ENCODE measurements around the gene CWC15.
"Not testable (repeated sequence)": the region's sequence is repeated elsewhere in the genome, so short reads cannot be mapped to it uniquely, and the experiment has no call there.

Gene CWC15

DNA sequence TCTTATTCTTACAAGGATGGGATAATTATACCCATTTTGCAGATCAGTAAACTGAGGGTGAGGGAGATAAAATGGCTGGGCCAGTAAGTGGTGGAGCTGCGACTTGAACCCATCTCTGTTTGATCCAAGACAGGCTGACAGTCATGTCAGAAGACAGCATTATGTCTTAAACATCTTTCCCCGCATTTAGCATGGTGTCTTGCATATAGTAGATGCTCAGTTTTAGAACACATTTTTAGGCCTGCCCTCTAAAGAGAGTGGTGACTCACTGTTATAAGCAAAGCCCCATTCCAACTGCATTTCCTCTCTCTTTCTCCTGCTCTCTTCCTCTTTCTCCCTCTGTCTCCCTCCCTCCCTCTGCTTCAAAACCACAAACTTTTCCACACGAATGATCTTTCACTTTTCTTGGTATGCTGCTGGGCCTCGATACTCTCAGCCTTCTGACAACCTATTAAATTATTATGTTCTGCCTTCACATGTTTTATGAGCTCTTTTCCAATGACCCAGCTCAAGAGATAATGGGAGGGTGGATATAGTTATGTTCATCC, 25.2 kb downstream of the CWC15 start:
- no peak for DNase-seq

DNA sequence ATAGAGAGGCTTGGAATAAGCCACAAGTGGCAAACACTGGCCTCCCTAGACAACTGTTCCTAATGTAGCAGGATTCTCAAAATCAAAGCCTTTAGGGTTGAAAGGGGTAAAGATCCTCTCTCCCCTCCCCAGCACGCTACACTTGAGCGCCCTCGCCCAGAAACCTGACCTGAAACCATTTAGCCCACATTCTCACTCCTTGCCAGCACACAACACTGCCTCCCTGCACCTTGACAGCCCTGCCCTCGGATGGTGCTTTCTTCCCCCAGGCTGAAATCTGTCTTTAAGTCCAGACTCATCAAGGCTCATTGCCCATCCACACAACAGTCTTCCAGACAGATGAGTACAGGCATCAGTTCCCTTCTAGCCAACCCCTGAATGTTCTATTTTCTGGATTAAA, 26.5 kb downstream of the CWC15 start:
- DNase-seq: no peak

DNA sequence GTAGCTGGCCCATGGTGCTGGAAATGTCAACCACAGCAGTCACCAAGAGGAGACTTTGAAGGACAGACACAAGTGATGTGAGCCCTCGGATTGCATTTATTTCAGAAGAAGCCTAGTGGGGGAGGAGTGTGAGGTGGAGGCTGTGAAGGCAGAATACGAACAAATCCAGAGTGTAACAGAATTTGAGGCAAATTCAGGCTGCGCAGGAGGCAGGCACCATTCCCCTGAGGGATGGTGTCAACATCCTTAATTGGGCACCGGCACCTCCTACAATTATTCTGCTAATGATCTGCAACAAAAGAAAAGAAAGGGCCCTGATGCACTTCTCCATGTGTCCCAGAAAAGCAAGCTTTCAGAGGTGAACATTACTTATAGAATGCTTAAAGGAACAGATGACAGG, 32.2 kb downstream of the CWC15 start:
- no peak for DNase-seq

DNA sequence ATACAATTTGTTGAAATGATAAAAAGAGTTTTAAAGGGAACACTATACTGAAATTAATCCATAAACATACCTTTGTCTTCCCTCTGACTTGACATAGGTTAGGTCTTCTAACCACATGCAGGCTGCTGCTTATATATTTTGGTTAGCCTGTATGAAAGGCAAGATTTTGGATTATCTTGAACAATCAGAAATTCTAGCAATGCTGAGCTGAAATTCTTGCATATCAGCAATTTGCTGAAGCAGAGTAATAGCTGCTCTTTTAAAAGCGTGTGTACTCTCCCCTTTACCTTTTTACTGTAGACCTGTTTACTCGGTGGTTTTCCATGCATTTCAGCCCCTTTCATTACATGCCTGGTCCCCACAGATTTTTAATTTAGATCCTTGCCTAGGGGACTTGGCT, 34.0 kb downstream of the CWC15 start:
- no peak for DNase-seq

DNA sequence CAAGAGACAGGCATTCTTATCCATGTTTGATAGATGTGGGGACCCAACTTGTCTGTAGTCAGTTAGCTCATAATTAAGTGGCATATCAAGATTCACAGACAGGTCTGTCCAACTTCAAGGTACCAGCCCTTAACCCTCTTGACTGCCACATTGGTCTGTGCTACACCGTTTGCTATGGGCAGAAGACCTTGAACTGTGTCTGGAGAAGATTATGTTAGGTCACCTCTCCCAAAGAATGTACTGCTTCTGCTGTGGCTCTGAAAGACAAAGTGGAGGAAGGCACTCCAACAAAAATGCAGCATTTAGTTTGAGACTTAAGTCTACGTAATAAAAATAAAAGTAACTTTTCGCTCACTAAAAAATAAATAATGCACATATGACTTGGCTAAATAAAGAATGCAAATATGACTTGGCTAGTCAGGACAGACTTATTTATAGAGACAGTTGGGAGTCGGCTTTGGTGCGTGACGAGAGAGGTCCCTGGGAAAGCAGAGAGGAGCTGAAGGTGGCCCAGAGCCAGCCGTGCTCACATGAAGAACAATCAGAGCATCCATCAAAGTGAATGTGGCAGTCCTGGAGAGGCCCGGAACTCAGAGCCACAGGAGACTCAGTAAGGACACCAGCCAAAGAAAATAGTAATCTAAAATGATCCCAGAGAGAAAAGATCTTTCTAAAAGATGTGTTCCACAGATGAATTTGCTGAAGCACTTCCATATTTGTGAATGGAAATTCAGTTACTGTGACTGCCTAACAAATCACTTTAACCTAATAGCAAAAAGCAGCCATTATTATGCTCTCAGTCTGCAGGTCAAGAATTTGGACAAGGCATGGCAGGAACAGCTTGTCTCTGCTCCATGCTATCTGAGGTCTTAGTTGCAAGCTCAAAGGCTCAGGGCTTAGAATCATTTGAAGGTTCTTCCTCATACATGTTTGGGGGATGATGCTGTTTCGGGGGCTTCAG, 35.0 kb downstream of the CWC15 start:
- DNase-seq: no peak

DNA sequence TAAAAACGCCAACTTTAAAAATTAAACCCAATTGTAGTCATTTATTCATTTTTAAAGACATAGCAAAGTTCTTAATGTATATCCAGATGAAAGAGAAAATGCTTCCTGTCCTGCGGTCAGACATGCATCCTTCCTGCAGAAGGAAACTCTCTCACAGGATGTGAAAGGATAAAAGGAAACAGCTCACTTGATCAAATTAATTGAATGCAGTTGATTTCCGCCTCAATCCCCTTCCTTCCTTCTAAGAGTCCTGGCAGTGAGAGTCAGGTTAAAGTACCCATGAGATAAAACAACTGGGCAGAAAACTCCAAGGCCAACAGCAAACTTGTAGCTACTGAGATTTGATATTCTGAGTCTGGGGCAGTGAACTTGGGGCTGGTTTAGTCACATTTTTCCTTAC, 38.5 kb downstream of the CWC15 start:
- DNase-seq: peak in 1 of 2 donors; percentile 33

DNA sequence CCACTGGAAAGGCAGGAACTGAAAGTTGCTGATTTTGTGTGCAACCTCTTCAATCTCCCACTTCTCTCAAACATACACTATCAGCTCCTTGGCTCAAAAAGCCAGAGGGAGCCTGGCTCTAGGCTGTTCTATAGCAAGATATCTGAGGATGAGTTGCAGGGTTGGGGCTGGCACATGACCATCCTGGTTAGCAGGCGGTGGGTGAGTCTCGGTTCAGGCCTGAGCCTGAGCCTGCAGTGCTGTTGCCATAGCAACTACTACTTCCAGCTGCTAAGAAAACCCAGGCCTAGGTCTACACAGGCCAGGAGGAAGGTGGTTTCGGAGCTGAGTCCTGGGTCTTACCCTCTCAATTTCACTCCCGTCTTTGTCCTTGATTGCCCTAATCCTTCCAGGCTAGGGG, 39.0 kb downstream of the CWC15 start:
- DNase-seq: peak in 1 of 2 donors; percentile 9

DNA sequence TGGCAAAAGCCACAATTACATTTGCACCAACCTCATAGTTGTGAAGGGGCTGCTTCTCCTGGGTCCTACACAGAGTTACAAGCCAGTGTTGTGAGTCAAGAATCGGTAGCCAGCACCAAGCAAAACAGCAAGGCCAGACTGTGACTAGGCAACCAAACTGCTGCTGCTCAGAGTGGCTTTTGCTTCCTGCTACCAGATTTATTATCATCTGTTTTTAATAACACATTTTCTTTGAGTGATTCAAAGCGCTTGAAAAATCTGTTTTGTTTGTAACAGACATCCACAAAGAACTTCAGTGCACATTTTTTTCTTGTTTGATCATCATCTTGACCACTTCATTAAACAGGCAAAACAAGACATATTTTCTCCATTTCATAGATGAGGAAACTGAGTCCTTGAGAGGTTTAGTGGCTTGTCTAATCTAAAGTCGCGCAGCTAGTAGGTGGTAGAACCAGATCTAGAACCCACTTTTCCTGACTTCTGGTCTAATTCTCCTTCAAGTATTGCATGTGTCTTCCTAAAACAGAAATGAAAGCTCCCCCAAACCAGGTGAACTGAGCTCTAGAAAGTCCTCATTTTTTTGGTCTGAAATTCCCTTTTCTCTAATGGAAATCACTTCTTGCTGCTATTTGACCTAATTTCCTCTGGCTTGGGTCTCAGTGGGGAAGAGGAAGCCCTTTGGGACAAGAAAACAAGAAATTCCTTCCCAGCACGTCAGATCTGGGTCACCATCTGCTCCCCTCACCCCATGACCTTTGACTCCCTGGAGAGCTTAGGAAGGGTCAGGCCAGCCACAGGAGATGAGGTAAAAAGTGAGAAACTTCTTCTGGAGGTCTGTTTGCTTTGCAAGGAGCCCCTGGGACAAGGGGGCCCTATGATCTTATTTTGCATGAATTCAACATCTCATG, 39.9 kb downstream of the CWC15 start:
- no peak for DNase-seq

DNA sequence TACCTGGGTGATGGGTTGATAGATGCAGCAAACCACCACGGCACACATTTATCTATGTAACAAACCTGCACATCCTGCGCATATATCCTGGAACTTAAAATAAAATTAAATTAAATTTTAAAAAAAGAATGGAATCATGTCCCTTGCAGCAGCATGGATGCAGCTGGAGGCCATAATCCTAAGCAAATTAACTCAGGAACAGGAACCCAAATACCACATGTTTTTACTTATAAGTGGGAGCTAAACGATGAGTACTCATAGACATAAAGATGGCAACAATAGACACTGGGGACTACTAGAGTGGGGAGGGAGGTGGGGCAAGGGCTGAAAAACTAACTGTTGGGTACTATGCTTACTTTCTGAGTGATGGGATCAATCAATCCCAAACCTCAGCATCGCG, 40.9 kb downstream of the CWC15 start:
- no peak for DNase-seq

DNA sequence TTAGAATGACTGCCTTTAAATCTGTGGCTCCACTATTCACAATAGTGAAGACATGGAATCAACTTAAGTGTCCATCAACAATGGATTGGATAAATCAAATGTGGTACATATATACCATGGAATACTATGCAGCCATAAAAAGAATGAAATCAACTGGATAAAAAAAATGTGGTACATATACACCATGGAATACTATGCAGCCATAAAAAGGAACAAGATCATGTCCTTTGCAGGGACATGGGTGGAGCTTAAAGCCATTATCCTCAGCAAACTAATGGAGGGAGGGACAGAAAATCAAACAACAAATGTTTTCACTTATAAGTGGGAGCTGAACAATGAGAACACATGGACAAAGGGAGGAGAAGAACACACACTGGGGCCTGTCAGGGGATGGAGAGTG, 41.3 kb downstream of the CWC15 start:
- not testable (repeated sequence) for DNase-seq

DNA sequence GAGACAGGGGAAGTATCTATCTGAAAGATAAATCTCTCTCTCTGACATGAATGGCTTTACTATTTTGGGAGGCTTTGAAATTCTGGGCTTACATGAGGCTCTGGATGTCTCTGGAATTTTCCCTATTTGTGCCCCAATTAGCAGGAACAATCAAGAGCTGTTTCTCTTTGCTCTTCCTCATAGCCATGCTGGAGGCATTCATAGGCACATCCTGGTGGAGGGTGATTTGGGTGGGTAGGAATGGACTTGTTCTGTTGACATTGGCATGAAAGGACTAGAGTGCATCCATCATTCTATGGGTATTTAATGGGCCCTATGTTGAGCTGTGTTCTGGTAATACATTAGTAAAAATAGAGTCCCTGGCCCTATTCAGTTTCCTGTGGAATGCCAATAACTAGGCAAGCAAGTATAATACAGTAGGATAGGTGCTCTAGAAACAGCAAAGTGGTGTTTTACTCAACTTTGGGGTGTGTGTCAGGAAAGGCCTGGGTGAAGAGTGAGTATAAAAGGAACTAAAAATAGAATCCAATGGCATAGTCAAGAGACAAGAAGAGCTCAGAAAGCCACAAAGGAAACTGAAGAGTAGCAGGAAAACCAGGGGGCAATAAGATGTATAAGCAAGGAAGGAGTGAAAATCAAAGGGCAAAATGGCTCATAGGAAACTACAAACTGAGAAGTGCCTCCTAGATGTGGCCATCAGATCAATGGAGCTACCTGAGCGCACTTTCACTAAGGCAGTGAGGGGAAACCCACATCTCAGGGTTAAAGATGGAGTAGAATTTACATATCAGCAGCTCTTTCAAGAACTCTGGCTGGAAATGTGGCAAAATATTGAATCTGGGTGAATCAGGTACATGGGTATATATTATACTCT, 45.0 kb downstream of the CWC15 start:
- DNase-seq: no peak

DNA sequence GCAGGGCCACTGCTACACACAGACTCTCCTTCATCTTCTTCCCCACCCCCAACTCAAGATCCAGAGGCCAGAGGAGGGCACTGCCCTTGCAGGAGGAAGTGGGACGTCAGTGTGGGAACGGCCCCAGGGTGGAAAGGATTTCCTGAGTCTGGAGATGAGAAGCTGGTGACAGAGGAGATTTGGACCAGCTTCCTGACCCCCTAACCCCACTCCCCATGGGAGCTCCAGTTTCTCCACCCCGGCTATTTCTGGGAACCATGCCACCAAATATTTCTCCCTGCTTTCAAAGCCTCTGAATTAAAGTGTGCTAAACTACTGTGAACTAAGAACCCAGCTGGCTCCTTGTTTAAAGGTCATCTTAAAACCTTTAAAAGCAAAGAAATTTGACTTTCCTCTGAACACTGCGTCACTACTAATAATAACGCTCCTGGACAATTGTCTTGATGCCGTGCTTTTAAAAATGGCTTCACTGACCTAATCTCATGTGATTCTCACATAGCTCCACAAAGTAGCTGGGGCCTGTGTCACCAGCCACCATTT, 46.6 kb downstream of the CWC15 start:
- DNase-seq: no peak

DNA sequence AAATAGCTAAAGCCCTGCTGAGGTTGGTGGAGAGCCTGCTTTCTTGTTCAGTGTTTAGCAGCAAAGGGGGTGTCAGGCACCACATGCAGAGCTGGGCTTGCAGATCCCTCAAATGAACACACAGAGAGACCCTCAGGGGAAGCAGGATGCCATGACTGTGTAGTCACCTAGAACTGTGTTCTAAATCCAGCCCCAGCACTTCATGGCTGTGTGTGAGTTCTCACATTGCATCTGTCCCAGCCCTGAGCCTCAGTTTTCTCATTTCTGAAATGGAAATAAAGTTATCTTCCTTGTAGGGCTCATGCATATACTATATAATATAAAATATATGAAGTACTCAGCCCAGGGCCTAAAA, 47.1 kb downstream of the CWC15 start:
- no peak for DNase-seq

DNA sequence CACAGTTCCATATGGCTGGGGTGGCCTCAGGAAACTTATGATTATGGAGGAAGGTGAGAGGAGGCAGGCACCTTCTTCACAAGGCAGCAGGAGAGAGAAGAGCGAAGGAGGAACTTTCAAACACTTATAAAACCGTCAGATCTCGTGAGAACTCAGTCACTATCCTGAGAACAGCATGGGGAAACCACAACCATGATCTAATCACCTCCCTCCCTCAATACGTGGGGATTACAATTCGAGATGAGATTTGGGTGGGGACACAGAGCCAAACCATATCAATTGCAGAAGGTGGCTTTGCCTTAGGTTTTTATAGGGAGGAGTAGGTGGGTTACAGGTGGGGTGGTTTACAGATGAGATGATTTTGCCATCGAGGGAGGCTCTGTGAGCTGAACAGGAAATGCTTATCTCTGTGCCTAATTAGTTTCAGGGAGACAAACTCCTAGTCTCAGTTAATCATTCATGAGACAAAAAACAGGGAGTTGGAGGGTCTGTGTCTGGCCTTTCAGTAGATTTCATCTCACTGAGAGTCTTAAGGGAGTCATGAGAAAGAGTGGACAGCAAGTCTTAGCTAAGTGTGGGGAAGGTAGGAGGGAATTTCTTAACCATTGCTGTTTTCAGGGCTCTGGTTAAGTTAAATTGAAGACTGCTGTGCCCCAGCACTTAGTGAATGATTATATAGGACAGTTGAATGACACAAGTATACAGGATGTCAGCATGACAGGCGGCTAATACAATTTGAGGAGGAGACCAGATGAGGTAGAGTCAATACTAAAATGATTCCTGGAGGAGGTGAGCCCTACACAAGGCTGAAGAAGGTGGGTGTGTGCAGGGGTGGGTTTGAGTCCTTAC, 47.7 kb downstream of the CWC15 start:
- DNase-seq: peak in 1 of 2 donors; percentile 30

DNA sequence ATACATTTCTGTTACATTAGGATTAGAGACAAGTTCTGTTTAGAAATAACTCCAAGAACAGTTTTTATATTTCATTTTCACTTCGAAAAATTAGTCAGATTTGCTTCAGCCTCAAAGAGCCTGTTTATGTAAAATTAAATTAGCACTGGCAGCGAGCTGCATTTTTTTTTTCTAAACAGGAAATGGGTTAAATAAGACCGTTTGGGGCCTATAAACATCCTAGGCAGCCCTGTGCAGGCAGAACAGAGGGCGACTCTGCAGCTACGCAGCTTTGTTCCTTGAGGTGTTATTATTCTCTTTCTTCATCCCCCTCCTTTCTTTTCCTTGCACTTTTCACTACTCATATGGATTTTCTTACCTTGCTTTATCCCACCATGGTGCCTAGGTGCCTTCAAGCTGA, 48.7 kb downstream of the CWC15 start:
- peak in 1 of 2 donors; percentile 33 for DNase-seq

DNA sequence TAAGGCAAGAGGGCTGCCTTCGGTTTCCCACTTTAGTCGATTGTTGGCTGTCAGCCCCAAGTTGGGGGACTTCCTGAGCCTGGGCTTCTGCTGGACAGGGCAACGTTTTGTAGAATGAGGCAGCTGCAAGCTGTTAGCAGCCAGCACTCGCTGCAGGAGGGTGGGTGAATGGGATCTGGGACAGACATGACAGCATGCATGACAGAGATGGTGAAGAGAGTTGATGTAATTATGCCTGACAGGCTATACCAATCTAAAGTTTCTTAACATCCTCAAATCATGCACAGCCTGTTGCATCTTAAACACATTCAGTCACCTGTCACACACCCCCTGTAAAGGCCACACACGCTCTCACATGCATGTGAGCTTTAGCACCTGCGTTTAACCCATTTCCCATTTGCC, 49.2 kb downstream of the CWC15 start:
- no peak for DNase-seq

DNA sequence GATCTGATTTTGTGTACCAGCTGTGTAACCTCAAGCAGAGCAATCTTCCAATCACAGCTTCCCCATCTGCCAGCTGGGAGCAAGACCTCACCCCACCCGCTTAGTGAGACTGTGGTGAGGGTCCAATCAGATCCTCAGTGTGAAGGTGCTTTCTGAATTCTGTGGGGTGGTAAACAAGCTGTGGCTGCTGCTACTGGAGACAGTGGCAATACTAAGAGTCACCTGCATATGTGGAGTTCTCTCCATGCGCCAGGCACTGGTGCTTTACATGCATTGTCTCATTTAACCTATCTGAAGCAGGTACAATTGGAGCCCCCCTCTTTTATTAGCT, 50.4 kb downstream of the CWC15 start:
- no peak for DNase-seq

DNA sequence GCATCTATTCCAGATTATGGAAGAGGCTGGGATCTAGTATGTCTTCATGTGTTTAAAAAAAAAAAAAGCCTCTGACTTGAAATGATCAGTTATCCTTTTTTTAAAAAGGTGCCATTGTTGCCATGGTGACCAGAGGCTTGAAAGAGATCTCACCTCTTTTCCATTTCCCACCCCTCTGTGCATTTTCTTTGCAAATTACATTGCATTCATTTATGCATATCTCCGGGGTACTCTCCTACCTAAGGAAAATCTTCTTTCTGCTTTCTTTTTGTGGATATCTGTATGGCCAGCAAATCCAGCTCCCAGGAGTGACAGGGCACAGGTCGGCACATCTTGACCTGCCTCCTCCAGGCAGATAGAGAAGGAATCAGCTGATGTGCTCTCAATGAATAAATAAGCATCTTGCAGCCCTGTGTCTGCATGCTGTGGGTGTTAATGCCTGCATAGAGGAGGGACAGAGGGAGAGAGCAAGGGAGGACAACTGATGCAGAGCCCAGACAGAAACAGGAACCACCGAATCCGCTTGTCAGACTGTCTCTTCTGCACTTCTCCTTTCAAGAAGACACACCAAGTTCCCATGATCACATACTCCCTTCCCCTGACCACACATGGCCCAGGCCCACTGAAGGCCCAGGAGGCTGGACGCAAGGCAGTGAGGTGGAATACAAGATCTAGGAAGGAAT, 50.9 kb downstream of the CWC15 start:
- no peak for DNase-seq

DNA sequence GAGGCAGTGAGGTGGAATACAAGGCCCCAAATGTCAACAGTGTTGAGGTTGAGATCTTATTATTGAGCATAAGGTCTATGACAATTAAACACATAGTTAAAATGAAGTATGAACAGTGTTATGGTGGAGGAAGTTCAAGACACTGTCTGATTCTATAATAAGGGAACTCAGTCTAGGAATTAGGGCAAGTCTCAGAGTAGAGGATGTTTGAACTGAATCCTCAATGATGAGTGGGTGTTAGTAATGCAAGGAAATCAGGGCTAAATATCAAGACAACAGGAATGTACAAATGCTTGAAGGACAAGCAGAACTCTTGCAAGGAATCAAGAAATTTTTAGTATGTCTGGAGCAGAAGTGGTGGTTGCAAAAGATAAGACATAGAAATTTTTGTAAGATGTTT, 53.0 kb downstream of the CWC15 start:
- DNase-seq: no peak

DNA sequence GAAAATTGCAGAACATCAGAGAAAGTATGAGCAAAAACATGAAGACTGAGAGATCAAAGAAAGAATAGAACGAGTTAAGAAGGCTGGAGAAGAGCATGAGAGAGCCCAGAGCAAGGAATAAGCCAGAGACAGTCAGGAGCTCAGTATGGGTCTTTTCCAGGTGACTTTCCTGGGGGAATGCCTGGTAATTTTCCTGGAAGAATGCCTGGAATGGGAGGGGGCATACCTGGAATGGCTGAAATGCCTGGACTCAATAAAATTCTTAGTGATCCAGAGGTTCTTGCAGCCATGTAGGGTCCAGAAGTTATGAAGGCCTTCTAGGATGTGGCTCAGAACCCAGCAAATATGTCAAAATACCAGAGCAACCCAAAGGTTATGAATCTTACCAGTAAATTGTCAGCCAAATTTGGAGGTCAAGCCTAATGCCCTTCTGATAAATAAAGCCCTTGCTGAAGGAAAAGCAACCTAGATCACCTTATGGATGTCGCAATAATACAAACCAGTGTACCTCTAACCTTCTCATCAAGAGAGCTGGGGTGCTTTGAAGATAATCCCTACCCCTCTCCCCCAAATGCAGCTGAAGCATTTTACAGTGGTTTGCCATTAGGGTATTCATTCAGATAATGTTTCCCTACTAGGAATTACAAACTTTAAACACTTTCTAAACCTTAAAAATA, 59.5 kb downstream of the CWC15 start:
- DNase-seq: not testable (repeated sequence)

Data from CD4-positive, alpha-beta T cell treated with Interleukin-4 for 1 hour (primary cell).